Endothelial cell of umbilical vein (primary cell): ENCODE results near the gene SMIM36. TPM values are rescaled to one million over a fixed set of nuclear protein-coding genes. Genes with fewer than 3 reads are reported as not detected.

Experiments
- BruUV-seq: library from RNA; stranded (reverse); fragments of 400-500 nt; replicated peaks from 2 replicates; lab custom pipeline; 2021; lab: Mats Ljungman, UMichigan
- CTCF ChIA-PET: fragments of 300-600, 350-600 bp; sonication (Branson Sonifier 250); formaldehyde crosslinking; loops from one replicate; lab custom pipeline; 2021; ENCODE audit warnings: antibody characterized with exemption, inconsistent platforms; lab: Charles Lee
- POLR2A ChIA-PET: fragments of 300-600, 350-600 bp; sonication (Branson Sonifier 250); formaldehyde crosslinking; loops from one replicate; lab custom pipeline; 2021; ENCODE audit warnings: antibody characterized with exemption, inconsistent platforms; lab: Charles Lee
- DNase-seq: peaks from one replicate; pipeline ENCODE4 v3.0.0-alpha.2; 2011; ENCODE audit warnings: low read depth, low spot score
- FAIRE-seq: peaks from 2 replicates; lab custom pipeline; 2011; peaks lifted over from hg19 to GRCh38; lab: Jason Lieb, UNC
- H2AFZ ChIP-seq: 2 replicates; pipeline ENCODE4 v1.6.0; 2012; ENCODE audit warnings: low read depth, low read length, control low read depth, inconsistent platforms
- H3K27ac ChIP-seq: 2 replicates; pipeline ENCODE4 v1.5.1; 2011; ENCODE audit warnings: low read depth, mild to moderate bottlenecking, control low read depth, low read length, moderate library complexity; ENCODE audit not compliant: insufficient read depth
- H3K27me3 ChIP-seq, 2 experiments: 2 replicates each; pipeline versions ENCODE4 v1.6.0 to v1.6.1; 2011; ENCODE audit warnings: low read length in 2 of 2, mixed read lengths in 1 of 2; ENCODE audit not compliant: control insufficient read depth in 2 of 2, insufficient read depth in 2 of 2
- H3K36me3 ChIP-seq, 2 experiments: 2 replicates in 1 of 2; 3 replicates in 1 of 2; pipeline ENCODE4 v1.5.1; 2011; ENCODE audit warnings: low read length in 2 of 2, mild to moderate bottlenecking in 1 of 2, moderate library complexity in 1 of 2; ENCODE audit not compliant: control insufficient read depth in 2 of 2, insufficient read depth in 2 of 2; ENCODE audit errors: extremely low read depth in 1 of 2
- H3K4me1 ChIP-seq: 3 replicates; pipeline ENCODE4 v1.5.1; 2011; ENCODE audit warnings: mild to moderate bottlenecking, low read length; ENCODE audit not compliant: control insufficient read depth, insufficient read depth; ENCODE audit errors: extremely low read depth
- H3K4me2 ChIP-seq: 2 replicates; pipeline ENCODE4 v1.6.1; 2011; ENCODE audit warnings: low read length, control low read depth, mixed read lengths; ENCODE audit not compliant: insufficient read depth
- H3K4me3 ChIP-seq, 3 experiments: fragments of 200-600 bp in 1 of 3; sonication (generic), shearing (Covaris generic) in 1 of 3; replicated peaks in 1 of 3; 2 replicates each; pipeline ENCODE4 v1.5.1; 2011 to 2016; ENCODE audit warnings: control low read depth in 3 of 3, low read length in 3 of 3, mild to moderate bottlenecking in 2 of 3, inconsistent platforms in 1 of 3, low read depth in 1 of 3, moderate library complexity in 1 of 3; ENCODE audit not compliant: insufficient read depth in 1 of 3
- H3K79me2 ChIP-seq: 2 replicates; pipeline ENCODE4 v1.6.0; 2012; ENCODE audit warnings: low read length, inconsistent platforms; ENCODE audit not compliant: control insufficient read depth, insufficient read depth
- H3K9ac ChIP-seq: replicated peaks from 2 replicates; pipeline ENCODE3; 2011; ENCODE audit warnings: low read length, control low read depth; ENCODE audit not compliant: insufficient read depth; ENCODE audit errors: extremely low read depth
- H3K9me1 ChIP-seq: replicated peaks from 3 replicates; pipeline ENCODE4 v1.6.0; 2011; ENCODE audit warnings: mild to moderate bottlenecking, low read length; ENCODE audit not compliant: control insufficient read depth, insufficient read depth; ENCODE audit errors: extremely low read depth
- H3K9me3 ChIP-seq: replicated peaks from 2 replicates; pipeline ENCODE4 v1.5.1; 2012; ENCODE audit warnings: low read length, inconsistent platforms; ENCODE audit not compliant: control insufficient read depth, insufficient read depth
- H4K20me1 ChIP-seq: replicated peaks from 2 replicates; pipeline ENCODE3; 2011; ENCODE audit warnings: mild to moderate bottlenecking, low read length; ENCODE audit not compliant: control insufficient read depth, insufficient read depth; ENCODE audit errors: extremely low read depth
- CTCF ChIP-seq, 2 donors: IDR thresholded peaks; 1 replicate in 1 of 2; 2 replicates in 1 of 2; pipeline ENCODE4 v1.5.1; 2011; ENCODE audit warnings: low read length in 2 of 2, mild to moderate bottlenecking in 2 of 2, moderate library complexity in 2 of 2, control low read depth in 1 of 2, inconsistent platforms in 1 of 2, low read depth in 1 of 2; ENCODE audit not compliant: insufficient read depth in 1 of 2; ENCODE audit errors: extremely low read depth in 1 of 2
- EZH2 ChIP-seq: IDR thresholded peaks from 2 replicates; pipeline ENCODE4 v1.6.1; 2012; ENCODE audit warnings: borderline replicate concordance, low read depth, mild to moderate bottlenecking, moderate library complexity, low read length, inconsistent platforms; ENCODE audit not compliant: severe bottlenecking
- FOS ChIP-seq: IDR thresholded peaks from 2 replicates; pipeline ENCODE4 v1.6.1; 2011; ENCODE audit warnings: mild to moderate bottlenecking, low read length, moderate library complexity, borderline replicate concordance; ENCODE audit not compliant: insufficient read depth
- GATA2 ChIP-seq: IDR thresholded peaks from 2 replicates; pipeline ENCODE4 v1.7.0; 2011; ENCODE audit warnings: low read depth, mild to moderate bottlenecking, moderate library complexity, mixed read lengths, low read length; ENCODE audit not compliant: insufficient read length, insufficient read depth
- JUN ChIP-seq: IDR thresholded peaks from 2 replicates; pipeline ENCODE4 v1.6.1; 2011; ENCODE audit warnings: borderline replicate concordance, low read depth; ENCODE audit not compliant: insufficient read length, insufficient read depth
- MYC ChIP-seq: IDR thresholded peaks from one replicate; pipeline ENCODE4 v1.6.1; 2011; ENCODE audit warnings: mild to moderate bottlenecking, low read depth, low read length
- POLR2A ChIP-seq: IDR thresholded peaks from 2 replicates; pipeline ENCODE4 v1.6.1; 2012; ENCODE audit warnings: low read depth, mild to moderate bottlenecking, control low read depth, low read length
- POLR2AphosphoS5 ChIP-seq: IDR thresholded peaks from 2 replicates; pipeline ENCODE4 v1.6.1; 2012; ENCODE audit warnings: low read depth, mild to moderate bottlenecking, control low read depth, low read length, moderate library complexity; ENCODE audit not compliant: insufficient read depth
- dilution Hi-C: fragments of 300-500 bp; cut with MboI; formaldehyde crosslinking; loops from one replicate; pipeline ENCODE4 v1.15.0; 2019; ENCODE audit warnings: low sequenced_read_pairs; ENCODE audit not compliant: extremely low pct_ligation_motif_present
- intact Hi-C: fragments of 100-400 bp; cut with micrococcal nuclease; formaldehyde crosslinking; loops from one replicate; pipeline ENCODE4 v1.10.0; 2022
- polyA plus RNA-seq, 4 experiments: library from polyadenylated mRNA; depleted of rRNA in 3 of 4; stranded (reverse) in 3 of 4; unstranded in 1 of 4; fragments of >200 nt; gene quantifications; 2 replicates each; pipeline versions ENCODE4 v1.2.1 to v1.2.3, GENCODE V29; 2011 to 2012; ENCODE audit warnings: missing spikeins in 1 of 4
- total RNA-seq: library from RNA; stranded (reverse); gene quantifications from 2 replicates; pipeline ENCODE4 v1.2.3, GENCODE V29; 2021
- TF ChIP-seq, protein P1 (sequence below): IDR thresholded peaks from 2 replicates; pipeline ENCODE4 v1.6.1; 2011; ENCODE audit not compliant: insufficient read depth, insufficient read length

The SMIM36 gene
- total and polyA plus RNA-seq, 2 donors (not counting 3 experiments of a cell fraction or from before 2014, with no cell fraction given): not detected

GRCh38 chr17:55480631-55481315, 30.5 kb downstream of the SMIM36 start:
- CTCF ChIA-PET: interaction anchor here (1.0 to 1.2 kb wide), 2 partner anchors 14 to 121 kb away, joined by 3 read pairs; no protein-coding TSS in a partner anchor
- no TSS peak for BruUV-seq

More at GRCh38 chr17:55480631-55481315, 30.5 kb downstream of the SMIM36 start:
- H3K4me1 ChIP-seq: no peaks in the 10 kb centered on the region
- no peak for DNase-seq
- dilution Hi-C loops (no loop called here), intact Hi-C loops (no loop called here)
- H3K4me3 ChIP-seq: no peak overlapping the region
- H3K27me3 ChIP-seq: no peaks in the 10 kb centered on the region
- no peak for FAIRE-seq
- TF ChIP-seq MYC: no peak
- TF ChIP-seq FOS: no peak
- TF ChIP-seq EZH2: no peak
- no peak for TF ChIP-seq GATA2
- TF ChIP-seq JUN: no peak
- TF ChIP-seq POLR2AphosphoS5: no peak
- TF ChIP-seq POLR2A: no peak
- TF ChIP-seq, protein P1, sequence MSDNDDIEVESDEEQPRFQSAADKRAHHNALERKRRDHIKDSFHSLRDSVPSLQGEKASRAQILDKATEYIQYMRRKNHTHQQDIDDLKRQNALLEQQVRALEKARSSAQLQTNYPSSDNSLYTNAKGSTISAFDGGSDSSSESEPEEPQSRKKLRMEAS: no peak
- TF ChIP-seq CTCF (IDR thresholded peaks at IDR 0.05; ENCODE audit: extremely low read depth in 1 of 2, insufficient read depth in 1 of 2, low read depth in 1 of 2, low read length in 2 of 2): no peak
- no peak overlapping the region for H2AFZ ChIP-seq
- H3K9ac ChIP-seq: no peak overlapping the region
- no peaks in the 10 kb centered on the region for H3K9me3 ChIP-seq
- no peaks in the 10 kb centered on the region for H3K9me1 ChIP-seq
- H3K36me3 ChIP-seq: no peaks in the 10 kb centered on the region
- H3K27ac ChIP-seq: no peak overlapping the region
- H3K79me2 ChIP-seq: no peaks in the 10 kb centered on the region
- POLR2A ChIA-PET: no interaction called here
- H3K4me2 ChIP-seq: no peak overlapping the region
- H4K20me1 ChIP-seq: no peaks in the 10 kb centered on the region
